ENCODE results near the gene ATP2A3.

GRCh38 chr17:3921006-3921405 is 43.2 kb downstream of the ATP2A3 start:
- TF ChIP-seq CTCF (IDR thresholded peaks at IDR 0.05; ENCODE audit: low read length) (no peak), EZH2 (IDR thresholded peaks at IDR 0.05; ENCODE audit: borderline replicate concordance, low read length) (no peak)

All from OCI-LY1 (cell line).